GM19452 (cell line): ENCODE results near the gene NAA38.

Experiments used
- ATAC-seq: cut with Tn5 transposase; IDR thresholded peaks from one replicate; pipeline ENCODE4 v1.9.1; 2021; ENCODE audit not compliant: unreplicated experiment

The NAA38 gene

DNA sequence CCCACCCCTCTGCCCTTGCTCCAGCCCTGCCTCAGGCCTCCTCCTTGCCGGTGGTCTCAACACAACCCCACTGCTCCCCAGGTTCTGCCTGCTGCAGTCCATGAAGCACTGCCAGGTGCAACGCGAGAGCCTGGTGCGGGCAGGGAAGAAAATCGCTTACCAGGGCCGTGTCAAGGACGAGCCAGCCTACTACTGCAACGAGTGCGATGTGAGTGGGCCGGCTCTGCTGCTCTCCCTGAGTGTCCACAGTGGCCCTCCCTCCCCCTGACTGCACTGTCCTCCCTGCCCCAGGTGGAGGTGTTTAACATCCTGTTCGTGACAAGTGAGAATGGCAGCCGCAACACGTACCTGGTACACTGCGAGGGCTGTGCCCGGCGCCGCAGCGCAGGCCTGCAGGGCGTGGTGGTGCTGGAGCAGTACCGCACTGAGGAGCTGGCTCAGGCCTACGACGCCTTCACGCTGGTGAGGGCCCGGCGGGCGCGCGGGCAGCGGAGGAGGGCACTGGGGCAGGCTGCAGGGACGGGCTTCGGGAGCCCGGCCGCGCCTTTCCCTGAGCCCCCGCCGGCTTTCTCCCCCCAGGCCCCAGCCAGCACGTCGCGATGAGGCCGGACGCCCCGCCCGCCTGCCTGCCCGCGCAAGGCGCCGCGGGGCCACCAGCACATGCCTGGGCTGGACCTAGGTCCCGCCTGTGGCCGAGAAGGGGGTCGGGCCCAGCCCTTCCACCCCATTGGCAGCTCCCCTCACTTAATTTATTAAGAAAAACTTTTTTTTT is 4.3 kb downstream of the NAA38 start:
- ATAC-seq, result no peak

DNA sequence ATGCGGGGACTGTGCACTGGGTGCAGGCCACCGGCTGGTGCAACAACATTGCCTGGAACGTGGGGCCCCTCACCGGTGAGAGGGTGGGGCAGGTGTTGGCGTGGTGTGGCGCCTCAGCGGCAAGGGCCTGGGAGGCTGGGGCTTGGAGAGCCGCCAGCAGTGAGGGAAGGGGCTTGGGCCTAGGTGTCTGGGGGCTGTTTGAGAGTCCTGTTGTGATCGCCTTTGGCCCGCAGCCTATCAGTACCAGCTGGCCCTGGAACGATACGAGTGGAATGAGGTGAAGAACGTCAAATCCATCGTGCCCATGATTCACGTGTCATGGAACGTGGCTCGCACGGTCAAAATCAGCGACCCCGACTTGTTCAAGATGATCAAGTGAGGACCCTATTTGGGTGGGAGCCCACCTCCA is 5.1 kb downstream of the NAA38 start:
- no peak for ATAC-seq

DNA sequence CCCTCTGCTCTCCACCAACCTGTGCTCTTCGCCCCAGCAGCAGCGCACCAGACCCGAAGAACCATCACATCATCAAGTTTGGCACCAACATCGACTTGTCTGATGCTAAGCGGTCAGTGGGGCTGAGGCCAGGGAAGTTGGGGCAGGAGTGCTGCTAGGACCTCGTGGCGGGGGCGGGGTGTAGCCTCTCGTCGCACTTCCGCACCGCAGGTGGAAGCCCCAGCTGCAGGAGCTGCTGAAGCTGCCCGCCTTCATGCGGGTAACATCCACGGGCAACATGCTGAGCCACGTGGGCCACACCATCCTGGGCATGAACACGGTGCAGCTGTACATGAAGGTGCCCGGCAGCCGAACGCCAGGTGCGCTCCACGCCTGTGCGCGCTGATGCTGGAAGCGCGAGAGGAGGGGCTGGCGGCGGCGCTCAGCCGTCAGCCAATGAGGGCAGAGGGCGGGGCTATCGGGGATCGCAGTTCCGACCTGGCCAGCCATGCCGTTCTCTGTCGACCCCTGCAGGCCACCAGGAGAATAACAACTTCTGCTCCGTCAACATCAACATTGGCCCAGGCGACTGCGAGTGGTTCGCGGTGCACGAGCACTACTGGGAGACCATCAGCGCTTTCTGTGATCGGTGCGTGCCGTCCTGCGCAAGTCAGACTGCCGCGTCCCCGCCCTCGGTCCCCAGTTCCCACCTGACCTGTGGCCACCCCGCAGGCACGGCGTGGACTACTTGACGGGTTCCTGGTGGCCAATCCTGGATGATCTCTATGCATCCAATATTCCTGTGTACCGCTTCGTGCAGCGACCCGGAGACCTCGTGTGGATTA is 5.7 kb downstream of the NAA38 start:
- ATAC-seq, result peak; percentile 58

- ATAC-seq, result no peak
Observed at GRCh38 chr17:7850701-7851437, 6.5 kb downstream of the NAA38 start.

DNA sequence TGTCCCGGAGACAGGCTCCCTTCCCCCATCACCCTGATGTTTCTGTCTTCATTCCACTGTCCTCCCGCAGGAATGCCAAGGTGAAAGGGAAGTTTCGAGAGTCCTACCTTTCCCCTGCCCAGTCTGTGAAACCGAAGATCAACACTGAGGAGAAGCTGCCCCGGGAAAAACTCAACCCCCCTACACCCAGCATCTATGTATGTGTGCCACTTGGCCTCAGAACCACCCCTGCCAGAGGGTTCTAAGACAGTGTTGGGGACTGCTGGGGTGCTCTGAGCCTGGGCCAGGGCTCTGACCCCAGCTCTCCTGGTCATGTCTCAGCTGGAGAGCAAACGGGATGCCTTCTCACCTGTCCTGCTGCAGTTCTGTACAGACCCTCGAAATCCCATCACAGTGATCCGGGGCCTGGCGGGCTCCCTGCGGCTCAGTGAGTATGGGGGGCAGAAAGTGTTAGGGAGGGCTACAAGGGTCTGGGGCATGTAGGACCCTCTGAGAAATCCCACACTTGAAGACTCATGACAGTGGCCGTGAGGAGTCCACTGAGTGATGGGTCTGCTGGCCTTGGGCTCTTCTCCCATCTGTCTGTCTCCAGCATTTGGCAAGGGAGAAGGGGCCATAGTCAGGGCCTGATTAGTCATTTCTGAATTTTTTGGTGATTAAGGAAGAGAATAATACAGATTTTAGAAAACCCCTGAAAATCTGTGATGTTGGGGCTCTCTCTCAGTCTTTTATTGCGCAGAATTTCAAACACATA is 7.4 kb downstream of the NAA38 start:
- no peak for ATAC-seq

DNA sequence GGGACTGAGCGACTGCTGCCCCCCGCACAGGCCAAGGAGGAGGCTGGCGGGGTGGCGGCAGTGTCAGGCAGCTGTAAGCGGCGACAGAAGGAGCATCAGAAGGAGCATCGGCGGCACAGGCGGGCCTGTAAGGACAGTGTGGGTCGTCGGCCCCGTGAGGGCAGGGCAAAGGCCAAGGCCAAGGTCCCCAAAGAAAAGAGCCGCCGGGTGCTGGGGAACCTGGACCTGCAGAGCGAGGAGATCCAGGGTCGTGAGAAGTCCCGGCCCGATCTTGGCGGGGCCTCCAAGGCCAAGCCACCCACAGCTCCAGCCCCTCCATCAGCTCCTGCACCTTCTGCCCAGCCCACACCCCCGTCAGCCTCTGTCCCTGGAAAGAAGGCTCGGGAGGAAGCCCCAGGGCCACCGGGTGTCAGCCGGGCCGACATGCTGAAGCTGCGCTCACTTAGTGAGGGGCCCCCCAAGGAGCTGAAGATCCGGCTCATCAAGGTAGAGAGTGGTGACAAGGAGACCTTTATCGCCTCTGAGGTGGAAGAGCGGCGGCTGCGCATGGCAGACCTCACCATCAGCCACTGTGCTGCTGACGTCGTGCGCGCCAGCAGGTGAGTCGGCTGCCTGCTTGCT is 8.1 kb downstream of the NAA38 start:
- ATAC-seq, result no peak

- no peak for ATAC-seq
Observed at GRCh38 chr17:7848739-7849129, 8.6 kb downstream of the NAA38 start.

DNA sequence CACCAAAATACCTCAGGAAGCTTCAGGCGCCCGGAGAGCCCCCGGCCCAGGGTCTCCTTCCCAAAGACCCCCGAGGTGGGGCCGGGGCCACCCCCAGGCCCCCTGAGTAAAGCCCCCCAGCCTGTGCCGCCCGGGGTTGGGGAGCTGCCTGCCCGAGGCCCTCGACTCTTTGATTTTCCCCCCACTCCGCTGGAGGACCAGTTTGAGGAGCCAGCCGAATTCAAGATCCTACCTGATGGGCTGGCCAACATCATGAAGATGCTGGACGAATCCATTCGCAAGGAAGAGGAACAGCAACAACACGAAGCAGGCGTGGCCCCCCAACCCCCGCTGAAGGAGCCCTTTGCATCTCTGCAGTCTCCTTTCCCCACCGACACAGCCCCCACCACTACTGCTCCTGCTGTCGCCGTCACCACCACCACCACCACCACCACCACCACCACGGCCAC is 9.2 kb downstream of the NAA38 start:
- no peak for ATAC-seq

- no peak for ATAC-seq
Observed at GRCh38 chr17:7846765-7847661, 10.3 kb downstream of the NAA38 start.

GRCh38 chr17:7846063-7846735 is 11.2 kb downstream of the NAA38 start:
- ATAC-seq, result no peak

DNA sequence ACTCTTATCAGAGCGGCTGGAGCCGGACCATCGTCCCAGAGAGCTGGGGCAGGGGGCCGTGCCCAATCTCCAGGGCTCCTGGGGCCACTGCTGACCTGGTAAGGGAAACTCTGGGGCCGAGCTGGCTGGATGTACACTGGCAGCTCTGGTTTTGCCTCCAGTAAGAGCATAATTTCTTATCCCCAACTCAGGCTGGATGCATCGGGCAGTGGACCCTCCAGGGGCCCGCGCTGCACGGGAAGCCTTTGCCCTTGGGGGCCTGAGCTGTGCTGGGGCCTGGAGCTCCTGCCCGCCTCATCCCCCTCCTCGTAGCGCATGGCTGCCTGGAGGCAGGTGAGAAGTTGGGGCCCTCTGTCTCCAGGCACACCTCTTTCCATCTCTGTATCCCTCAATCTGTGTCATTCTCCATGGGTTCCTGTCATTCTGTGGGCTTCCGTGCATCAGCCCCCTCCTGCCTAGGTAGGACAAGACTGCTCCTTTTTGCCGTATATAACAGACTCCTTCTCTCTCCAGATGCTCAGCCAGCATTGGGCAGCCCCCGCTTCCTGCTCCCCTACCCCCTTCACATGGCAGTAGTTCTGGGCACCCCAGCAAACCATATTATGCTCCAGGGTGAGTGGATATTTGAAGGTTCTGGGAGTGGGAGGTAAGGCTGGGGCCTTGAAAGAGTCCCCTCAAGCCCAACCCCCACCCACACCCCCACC is 11.8 kb downstream of the NAA38 start:
- ATAC-seq, result no peak

DNA sequence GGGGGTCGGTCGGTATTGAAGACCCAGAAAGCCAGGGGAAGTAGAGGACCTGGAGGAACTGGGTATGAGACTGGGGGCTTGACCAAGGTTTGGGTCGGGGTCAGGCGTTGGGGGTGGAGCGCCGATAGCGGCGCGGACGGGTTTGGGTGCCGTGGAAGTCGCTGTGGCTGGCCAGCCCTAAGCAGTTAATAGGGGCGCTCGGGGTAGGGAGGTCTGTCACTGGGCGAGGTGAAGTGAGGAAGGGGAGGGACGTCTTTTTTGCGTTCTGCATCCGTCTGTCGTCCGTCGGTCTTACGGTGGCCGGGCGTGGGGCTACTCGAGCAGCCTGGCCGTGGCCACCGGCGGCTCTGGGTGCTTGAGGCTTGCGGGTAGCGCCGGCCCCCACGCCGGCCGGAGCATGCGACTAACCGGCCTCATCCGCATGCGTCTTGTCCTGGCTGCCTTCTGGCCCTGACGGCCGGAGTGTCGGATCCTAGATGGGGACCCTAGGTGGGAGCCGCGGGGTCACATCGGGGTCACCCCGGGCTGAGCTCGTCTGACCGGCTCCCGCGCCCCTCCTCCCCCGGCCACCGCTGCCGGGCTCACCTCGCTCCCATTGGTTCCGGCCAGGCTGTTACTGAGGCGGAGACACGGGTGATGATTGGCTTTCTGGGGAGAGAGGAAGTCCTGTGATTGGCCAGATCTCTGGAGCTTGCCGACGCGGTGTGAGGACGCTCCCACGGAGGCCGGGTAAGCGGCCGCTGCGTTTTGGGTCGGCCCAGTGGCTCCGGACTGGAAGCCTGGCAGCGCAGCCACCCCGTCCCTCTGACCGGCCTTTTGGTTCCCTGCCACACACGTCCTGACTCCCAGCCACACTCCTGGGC is 12.8 kb downstream of the NAA38 start:
- peak; percentile 49 for ATAC-seq

DNA sequence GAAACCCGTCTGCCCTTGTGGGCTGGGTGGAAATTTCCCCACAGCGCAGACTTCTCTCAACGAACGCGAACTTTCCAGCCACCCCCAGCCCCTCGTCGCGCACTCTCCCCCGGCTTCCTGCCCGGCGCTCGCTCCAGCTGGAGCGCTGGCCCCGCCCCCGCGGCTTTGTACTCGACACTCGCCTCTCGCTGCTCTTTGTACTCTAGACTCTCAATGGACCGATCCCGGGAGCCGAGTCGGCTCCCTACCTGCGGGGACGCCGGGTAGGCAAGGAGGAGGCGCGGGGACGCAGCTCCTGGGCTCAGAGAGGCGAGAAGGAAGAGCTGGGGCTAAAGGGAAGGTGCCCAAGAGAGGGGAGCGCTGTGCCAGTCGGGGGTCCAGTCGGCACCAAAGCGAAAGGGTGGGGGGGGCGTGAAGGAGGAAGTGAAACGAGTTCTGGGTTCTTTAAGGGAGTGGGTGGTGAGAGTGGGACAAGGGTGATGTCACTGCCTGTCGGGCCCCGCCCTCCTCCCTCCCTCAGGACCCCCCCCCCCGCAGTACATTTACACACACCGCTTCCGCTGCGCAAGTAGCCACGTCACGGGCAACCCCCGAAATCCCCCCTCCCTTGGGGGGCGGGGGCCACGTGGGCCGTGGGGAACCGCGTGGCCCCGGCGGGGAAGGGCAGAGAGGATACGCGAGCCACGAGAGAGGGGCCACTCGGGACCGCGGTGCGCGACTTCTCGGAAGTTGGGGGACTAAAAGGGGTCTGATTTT is 13.6 kb downstream of the NAA38 start:
- ATAC-seq, result peak; percentile 13

GRCh38 chr17:7843257-7843535 is 14.2 kb downstream of the NAA38 start:
- ATAC-seq, result peak; percentile 7

DNA sequence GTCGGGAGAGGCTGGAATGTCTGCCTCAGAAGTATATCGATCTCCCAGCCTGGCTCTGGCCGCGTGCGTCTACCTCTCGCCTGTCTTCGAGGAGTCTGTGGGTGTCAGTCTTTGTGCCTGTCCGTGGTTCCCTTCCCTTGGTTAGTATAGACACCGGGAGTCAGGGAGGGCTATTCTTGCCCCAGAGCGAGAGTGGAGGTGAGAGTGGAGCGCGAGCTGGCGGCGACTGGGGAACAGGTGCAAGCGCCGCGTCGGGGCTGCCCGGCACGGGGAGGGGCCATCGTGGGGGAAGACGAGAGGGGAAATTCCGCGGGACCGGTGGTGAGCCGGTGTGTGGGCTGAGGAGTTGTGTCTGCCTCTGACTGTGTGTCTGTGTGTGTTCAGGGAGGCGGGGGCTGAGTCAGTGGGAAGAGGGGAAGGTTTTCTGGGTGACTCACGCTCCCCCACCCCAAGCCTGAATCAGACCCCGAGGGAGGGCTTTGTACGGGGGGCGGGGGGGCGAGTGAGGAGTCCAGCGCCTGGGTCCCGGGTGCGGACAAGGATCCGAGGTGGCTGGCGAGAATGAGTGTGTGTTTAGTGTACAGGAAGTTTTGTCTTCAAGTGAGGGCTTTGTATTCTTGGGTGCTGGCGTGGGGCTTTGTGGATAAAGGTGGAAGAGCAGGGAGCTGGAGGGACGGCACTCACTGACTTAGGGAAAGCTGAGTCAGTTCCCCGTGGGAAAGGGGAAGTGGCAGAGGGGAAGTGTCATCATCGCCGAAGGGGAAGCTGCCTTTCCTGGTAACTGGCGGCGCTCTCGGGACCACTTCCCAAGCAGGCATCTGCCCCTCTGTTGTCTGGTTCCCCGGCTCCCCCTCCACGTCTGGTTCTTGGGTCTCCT is 14.7 kb downstream of the NAA38 start:
- ATAC-seq, result peak; percentile 31

- ATAC-seq, result peak; percentile 18
Observed at GRCh38 chr17:7841915-7842379, 15.4 kb downstream of the NAA38 start.
